K562 (cell line): ENCODE measurements around the gene CPM. TPM values are rescaled to one million over a fixed set of nuclear protein-coding genes. Genes with fewer than 3 reads are reported as not detected.

Experiments used
- ATAC-seq: fragments of 200-7000 bp; cut with Tn5 transposase; 3 replicates; pipeline ENCODE4 v1.9.1; 2020; ENCODE audit warnings: moderate library complexity
- BruUV-seq: library from RNA; stranded (reverse); fragments of 400-500 nt; replicated peaks from 2 replicates; lab custom pipeline; 2021; lab: Mats Ljungman, UMichigan
- CTCF ChIA-PET: fragments of 300-600 bp; formaldehyde crosslinking; extraction: SDS; loops from one replicate; lab custom pipeline; 2021; ENCODE audit warnings: low intra/inter-chr PET ratio; lab: Yijun Ruan, JAX
- POLR2A ChIA-PET: fragments of 300-600, 350-650 bp; sonication (Branson Sonifier 250); formaldehyde crosslinking; extraction: SDS; loops from one replicate; lab custom pipeline; 2021; ENCODE audit warnings: antibody characterized with exemption, inconsistent platforms; lab: Yijun Ruan, JAX
- DNase-seq, 4 experiments: peaks; one replicate each; pipeline versions ENCODE4 v3.0.0 to v3.0.0-alpha.2; 2011 to 2018; ENCODE audit warnings: low spot score in 3 of 4, mixed read lengths in 3 of 4; ENCODE audit errors: extremely low read depth in 1 of 4
- FAIRE-seq: peaks from 2 replicates; lab custom pipeline; 2011; peaks lifted over from hg19 to GRCh38; lab: Jason Lieb, UNC
- H2AFZ ChIP-seq: 2 replicates; pipeline ENCODE4 v1.6.0; 2011; ENCODE audit warnings: low read depth, low read length, control low read depth, inconsistent platforms
- H3K27ac ChIP-seq: fragments of 200-600 bp; 3 replicates; pipeline ENCODE4 v1.8.0; 2011; ENCODE audit warnings: low read depth, mild to moderate bottlenecking, control low read depth, inconsistent platforms, low read length, moderate library complexity, mixed read lengths; ENCODE audit errors: extremely low read depth
- H3K27me3 ChIP-seq, 2 experiments: fragments of 300-600 bp in 1 of 2; 2 replicates in 1 of 2; 3 replicates in 1 of 2; pipeline versions ENCODE4 v1.6.0 to v1.8.0; 2011; ENCODE audit warnings: inconsistent platforms in 2 of 2, low read length in 2 of 2, mild to moderate bottlenecking in 1 of 2, mixed read lengths in 1 of 2, moderate library complexity in 1 of 2; ENCODE audit not compliant: control insufficient read depth in 2 of 2, insufficient read depth in 2 of 2
- H3K36me3 ChIP-seq: fragments of 300-600 bp; 3 replicates; pipeline ENCODE4 v1.8.0; 2011; ENCODE audit warnings: mild to moderate bottlenecking, low read length, inconsistent platforms; ENCODE audit not compliant: control insufficient read depth, insufficient read depth
- H3K4me1 ChIP-seq, 2 experiments: fragments of 200-600 bp in 1 of 2; replicated peaks in 1 of 2; 2 replicates in 1 of 2; 3 replicates in 1 of 2; pipeline versions ENCODE4 v1.5.1 to v1.8.0; 2011; ENCODE audit warnings: inconsistent platforms in 2 of 2, low read length in 2 of 2, mild to moderate bottlenecking in 1 of 2, mixed read lengths in 1 of 2, moderate library complexity in 1 of 2; ENCODE audit not compliant: control insufficient read depth in 2 of 2, insufficient read depth in 2 of 2
- H3K4me2 ChIP-seq: 2 replicates; pipeline ENCODE4 v1.6.1; 2011; ENCODE audit warnings: low read length, control low read depth, inconsistent platforms, mixed read lengths; ENCODE audit not compliant: insufficient read depth
- H3K4me3 ChIP-seq: fragments of 200-600 bp; sonication (generic), shearing (Covaris generic); 2 replicates; pipeline ENCODE4 v1.5.1; 2016; ENCODE audit warnings: control low read depth, inconsistent platforms
- H3K79me2 ChIP-seq: fragments of 200-600 bp; 3 replicates; pipeline ENCODE4 v1.8.0; 2011; ENCODE audit warnings: low read length, inconsistent platforms; ENCODE audit not compliant: control insufficient read depth, insufficient read depth
- H3K9ac ChIP-seq, 2 experiments: 2 replicates each; pipeline versions ENCODE4 v1.6.0 to v1.6.1; 2011; ENCODE audit warnings: low read depth in 2 of 2, low read length in 2 of 2, control low read depth in 1 of 2, inconsistent platforms in 1 of 2, mild to moderate bottlenecking in 1 of 2, mixed read lengths in 1 of 2; ENCODE audit not compliant: insufficient read depth in 1 of 2
- H3K9me1 ChIP-seq: one replicate; pipeline ENCODE4 v1.6.0; 2011; ENCODE audit warnings: inconsistent platforms, mild to moderate bottlenecking, low read length, moderate library complexity; ENCODE audit not compliant: control insufficient read depth, insufficient read depth
- H3K9me3 ChIP-seq: replicated peaks from 2 replicates; pipeline ENCODE4 v1.5.1; 2011; ENCODE audit warnings: low read depth, low read length, inconsistent platforms; ENCODE audit not compliant: control insufficient read depth, insufficient read depth
- H4K20me1 ChIP-seq: replicated peaks from 2 replicates; pipeline ENCODE4 v1.6.1; 2011; ENCODE audit warnings: low read length, inconsistent platforms, mixed read lengths; ENCODE audit not compliant: control insufficient read depth, insufficient read depth
- CBX3 ChIP-seq, 2 experiments: IDR thresholded peaks; 1 replicate in 1 of 2; 2 replicates in 1 of 2; pipeline ENCODE4 v1.6.1; 2012; ENCODE audit warnings: inconsistent platforms in 2 of 2, low read length in 2 of 2, borderline replicate concordance in 1 of 2, control low read depth in 1 of 2
- ETV6 ChIP-seq, 3 experiments: fragments of 150-350 bp in 1 of 3; sonication (generic) in 1 of 3; formaldehyde crosslinking in 1 of 3; IDR thresholded peaks; 2 replicates each; pipeline versions ENCODE4 v1.6.1 to v1.8.0; 2014 to 2022; ENCODE audit warnings: borderline replicate concordance in 2 of 3, low read depth in 2 of 3, antibody characterized with exemption in 1 of 3, low read length in 1 of 3, mild to moderate bottlenecking in 1 of 3, missing genetic modification reagents in 1 of 3
- MYC ChIP-seq, 2 experiments: fragments of 250-450 bp in 1 of 2; sonication (Bioruptor Pico) in 1 of 2; IDR thresholded peaks; 2 replicates each; pipeline versions ENCODE4 v1.5.1 to v1.6.1; 2012 to 2021; ENCODE audit warnings: low read depth in 2 of 2, borderline replicate concordance in 1 of 2, improper control_type of control experiment in 1 of 2, low read length in 1 of 2, mild to moderate bottlenecking in 1 of 2, moderate library complexity in 1 of 2
- RBM25 ChIP-seq: fragments of 200-400 bp; formaldehyde crosslinking; IDR thresholded peaks from 2 replicates; pipeline ENCODE4 v1.6.1; 2018; ENCODE audit warnings: low read length, low read depth, moderate library complexity; ENCODE audit not compliant: severe bottlenecking
- TRIM28 ChIP-seq: fragments of 450-650 bp; IDR thresholded peaks from 2 replicates; pipeline ENCODE4 v1.6.1; 2017
- WGBS: fragments of 100-300 bp; shearing (Covaris generic); methylation state at CpG from one replicate; pipeline ENCODE4 v1.1.6; 2016; ENCODE audit warnings: low coverage, mixed read lengths; ENCODE audit not compliant: insufficient coverage; ENCODE audit errors: missing lambda C conversion rate; 5-methylcytosine and 5-hydroxymethylcytosine counted together
- in situ Hi-C: fragments of 300-500 bp; cut with MboI; formaldehyde crosslinking; loops from 4 replicates; pipeline ENCODE4 v1.15.0; 2018; ENCODE audit warnings: inconsistent platforms, mixed read lengths
- intact Hi-C: fragments of 100-400 bp; cut with micrococcal nuclease; formaldehyde crosslinking; loops from 2 replicates; pipeline ENCODE4 v1.14.2; 2022
- polyA plus RNA-seq, 8 experiments: library from polyadenylated mRNA; depleted of rRNA in 4 of 8; stranded (reverse) in 5 of 8; unstranded in 3 of 8; fragments of >200 nt; fragmentation: Nextera tagmentation in 2 of 8; fragmentation: Illumina TruSeq in 1 of 8; extraction: Ambion mirVana in 2 of 8; extraction: Trizol in 1 of 8; gene quantifications; 2 replicates each; pipeline versions ENCODE4 v1.2.1 to v1.2.3, GENCODE V29; 2011 to 2014; ENCODE audit warnings: inconsistent platforms in 1 of 8, missing spikeins in 1 of 8
- total RNA-seq, 7 experiments: library from RNA; depleted of rRNA in 6 of 7; stranded (reverse); fragments of >200 nt in 6 of 7; fragmentation: Illumina TruSeq in 2 of 7; extraction: Trizol in 2 of 7; gene quantifications; 2 replicates each; pipeline versions ENCODE4 v1.2.1 to v1.2.3, GENCODE V29; 2011 to 2021; ENCODE audit warnings: low replicate concordance in 1 of 7
- TF ChIP-seq, protein P1 (sequence below): sonication (generic); formaldehyde crosslinking; IDR thresholded peaks from 2 replicates; pipeline ENCODE4 v1.8.0; 2022; ENCODE audit warnings: mild to moderate bottlenecking, missing genetic modification reagents
- TF ChIP-seq, protein P2 (sequence below): fragments of 250-450 bp; sonication (Bioruptor Pico); IDR thresholded peaks from 2 replicates; pipeline ENCODE4 v1.8.0; 2022; ENCODE audit warnings: inconsistent platforms

CPM gene
- total and polyA plus RNA-seq, 9 of the 15 experiments (the other 6 are each of a cell fraction or from before 2014, with no cell fraction given): 0.31 TPM; not detected in 8

GRCh38 chr12:68809190-68810026 is 123.6 kb downstream of the CPM start:
- H3K27me3 ChIP-seq: no peaks in the 10 kb centered on the region
- no peak for DNase-seq
- H4K20me1 ChIP-seq: peaks cover 5% of the 10 kb centered on the region; the same call in 1 of the 2 replicates
- WGBS: 49% methylated on average over 12 of the region's 12 CpGs
- BruUV-seq: no TSS peak
- peaks cover 45% of the 10 kb centered on the region for H3K36me3 ChIP-seq
- H3K4me3 ChIP-seq: peak overlapping the region; percentile 95
- no peaks in the 10 kb centered on the region for H3K9me3 ChIP-seq
- POLR2A ChIA-PET: interaction anchor here (0.7 to 3.2 kb wide), 8 partner anchors 10 to 426 kb away, joined by 3 to 41 read pairs (median 6); partner anchors contain the start of genes RAP1B and SLC35E3
- peaks cover 65% of the 10 kb centered on the region for H3K79me2 ChIP-seq
- peak overlapping the region; percentile 99 for H3K9ac ChIP-seq
- H3K4me1 ChIP-seq: peaks cover 14 to 28% of the 10 kb centered on the region in 2 experiments
- ATAC-seq: no peak
- peak overlapping the region; percentile 99 for H3K27ac ChIP-seq
- H2AFZ ChIP-seq: peak overlapping the region; percentile 28
- no peaks in the 10 kb centered on the region for H3K9me1 ChIP-seq
- in situ Hi-C loops: no loop called here
- CTCF ChIA-PET: no interaction called here
- H3K4me2 ChIP-seq: peak overlapping the region; percentile 90
- peak; percentile 6 for FAIRE-seq
- intact Hi-C loops: no loop called here
- no peak for TF ChIP-seq ETV6 (IDR thresholded peaks at IDR 0.05; ENCODE audit: borderline replicate concordance in 1 of 2, low read depth in 2 of 2, low read length in 1 of 2)
- TF ChIP-seq ETV6 (CRISPR knock-in tag; IDR thresholded peaks at IDR 0.05; ENCODE audit: borderline replicate concordance): no peak
- TF ChIP-seq MYC (IDR thresholded peaks at IDR 0.05; ENCODE audit: low read depth, low read length): no peak
- no peak for TF ChIP-seq MYC (CRISPR knock-in tag; IDR thresholded peaks at IDR 0.05; ENCODE audit: borderline replicate concordance, low read depth)
- TF ChIP-seq, protein P1, sequence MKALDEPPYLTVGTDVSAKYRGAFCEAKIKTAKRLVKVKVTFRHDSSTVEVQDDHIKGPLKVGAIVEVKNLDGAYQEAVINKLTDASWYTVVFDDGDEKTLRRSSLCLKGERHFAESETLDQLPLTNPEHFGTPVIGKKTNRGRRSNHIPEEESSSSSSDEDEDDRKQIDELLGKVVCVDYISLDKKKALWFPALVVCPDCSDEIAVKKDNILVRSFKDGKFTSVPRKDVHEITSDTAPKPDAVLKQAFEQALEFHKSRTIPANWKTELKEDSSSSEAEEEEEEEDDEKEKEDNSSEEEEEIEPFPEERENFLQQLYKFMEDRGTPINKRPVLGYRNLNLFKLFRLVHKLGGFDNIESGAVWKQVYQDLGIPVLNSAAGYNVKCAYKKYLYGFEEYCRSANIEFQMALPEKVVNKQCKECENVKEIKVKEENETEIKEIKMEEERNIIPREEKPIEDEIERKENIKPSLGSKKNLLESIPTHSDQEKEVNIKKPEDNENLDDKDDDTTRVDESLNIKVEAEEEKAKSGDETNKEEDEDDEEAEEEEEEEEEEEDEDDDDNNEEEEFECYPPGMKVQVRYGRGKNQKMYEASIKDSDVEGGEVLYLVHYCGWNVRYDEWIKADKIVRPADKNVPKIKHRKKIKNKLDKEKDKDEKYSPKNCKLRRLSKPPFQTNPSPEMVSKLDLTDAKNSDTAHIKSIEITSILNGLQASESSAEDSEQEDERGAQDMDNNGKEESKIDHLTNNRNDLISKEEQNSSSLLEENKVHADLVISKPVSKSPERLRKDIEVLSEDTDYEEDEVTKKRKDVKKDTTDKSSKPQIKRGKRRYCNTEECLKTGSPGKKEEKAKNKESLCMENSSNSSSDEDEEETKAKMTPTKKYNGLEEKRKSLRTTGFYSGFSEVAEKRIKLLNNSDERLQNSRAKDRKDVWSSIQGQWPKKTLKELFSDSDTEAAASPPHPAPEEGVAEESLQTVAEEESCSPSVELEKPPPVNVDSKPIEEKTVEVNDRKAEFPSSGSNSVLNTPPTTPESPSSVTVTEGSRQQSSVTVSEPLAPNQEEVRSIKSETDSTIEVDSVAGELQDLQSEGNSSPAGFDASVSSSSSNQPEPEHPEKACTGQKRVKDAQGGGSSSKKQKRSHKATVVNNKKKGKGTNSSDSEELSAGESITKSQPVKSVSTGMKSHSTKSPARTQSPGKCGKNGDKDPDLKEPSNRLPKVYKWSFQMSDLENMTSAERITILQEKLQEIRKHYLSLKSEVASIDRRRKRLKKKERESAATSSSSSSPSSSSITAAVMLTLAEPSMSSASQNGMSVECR (CRISPR knock-in tag): no peak
- no peak for TF ChIP-seq CBX3 (IDR thresholded peaks at IDR 0.05; ENCODE audit: borderline replicate concordance in 1 of 2, low read length in 2 of 2)
- TF ChIP-seq, protein P2, sequence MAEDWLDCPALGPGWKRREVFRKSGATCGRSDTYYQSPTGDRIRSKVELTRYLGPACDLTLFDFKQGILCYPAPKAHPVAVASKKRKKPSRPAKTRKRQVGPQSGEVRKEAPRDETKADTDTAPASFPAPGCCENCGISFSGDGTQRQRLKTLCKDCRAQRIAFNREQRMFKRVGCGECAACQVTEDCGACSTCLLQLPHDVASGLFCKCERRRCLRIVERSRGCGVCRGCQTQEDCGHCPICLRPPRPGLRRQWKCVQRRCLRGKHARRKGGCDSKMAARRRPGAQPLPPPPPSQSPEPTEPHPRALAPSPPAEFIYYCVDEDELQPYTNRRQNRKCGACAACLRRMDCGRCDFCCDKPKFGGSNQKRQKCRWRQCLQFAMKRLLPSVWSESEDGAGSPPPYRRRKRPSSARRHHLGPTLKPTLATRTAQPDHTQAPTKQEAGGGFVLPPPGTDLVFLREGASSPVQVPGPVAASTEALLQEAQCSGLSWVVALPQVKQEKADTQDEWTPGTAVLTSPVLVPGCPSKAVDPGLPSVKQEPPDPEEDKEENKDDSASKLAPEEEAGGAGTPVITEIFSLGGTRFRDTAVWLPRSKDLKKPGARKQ (CRISPR knock-in tag): no peak
- TF ChIP-seq RBM25: peak; percentile 80
- TF ChIP-seq TRIM28: no peak
